ENCODE data around the gene COL13A1. TPM values are rescaled to one million over a fixed set of nuclear protein-coding genes. Genes with fewer than 3 reads are reported as not detected.

The COL13A1 gene
- total RNA-seq (2022; extraction: Qiagen RNA extraction) = 0.11 to 0.26 TPM (median 0.24 TPM) in 4 of 5 replicates, not detected in the other

DNA sequence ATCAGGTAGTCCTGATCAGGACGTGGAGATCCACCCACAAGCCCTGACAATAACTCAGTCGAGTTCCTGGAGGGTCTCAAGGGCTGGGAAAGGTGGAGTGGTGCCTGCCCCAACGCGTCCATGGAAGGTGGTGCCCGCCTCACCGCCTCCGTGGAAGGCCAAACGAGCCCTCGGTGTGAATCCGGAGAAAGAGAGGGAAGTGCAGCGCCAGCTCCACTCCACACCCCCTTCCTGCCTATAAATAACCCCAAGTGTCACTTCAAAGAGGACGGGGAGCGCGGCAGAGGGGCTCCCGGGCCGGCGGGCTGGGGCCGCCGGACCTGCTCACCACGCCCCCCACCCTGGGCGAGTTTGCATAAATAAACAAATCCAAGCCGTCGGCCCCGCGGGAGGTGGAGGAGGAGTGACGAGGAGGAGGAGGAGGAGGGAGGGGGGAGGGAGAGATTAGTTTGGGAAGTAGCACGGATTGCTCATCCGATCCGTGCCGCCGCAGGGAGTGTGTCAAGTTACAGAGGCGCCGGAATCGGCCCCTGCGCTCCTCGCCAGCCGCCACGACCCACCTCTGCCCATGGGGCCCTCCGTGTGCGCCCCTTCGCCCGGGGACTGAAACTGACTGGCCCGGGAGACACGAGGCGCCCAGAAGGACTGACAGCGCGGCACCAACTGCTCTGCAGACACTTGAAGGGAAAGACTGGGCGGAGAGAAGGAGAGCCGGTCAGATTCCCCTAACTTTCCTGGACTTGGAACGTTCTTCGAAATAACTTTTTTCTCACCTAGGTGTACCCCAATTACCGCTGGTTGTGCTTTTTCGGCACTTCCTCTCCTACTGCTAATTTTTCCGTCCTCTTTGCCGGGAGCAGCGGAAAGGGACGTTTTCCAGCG, at the start of gene COL13A1:
TSS of gene COL13A1 (plus strand) at position 473 of the 882 bp plus-strand sequence. CDS start 518 bp downstream, outside the sequence.

Other genes starting within 250 kb of the COL13A1 start
- not detected in 5 replicates for gene NEUROG3, start 228.5 kb upstream of the COL13A1 start, total RNA-seq (2022; extraction: Qiagen RNA extraction)
- gene FAM241B, start 171.7 kb upstream of the COL13A1 start, total RNA-seq (2022; extraction: Qiagen RNA extraction) = 15.9 to 17.9 TPM (median 17.7 TPM) in 5 replicates